SK-N-MC (cell line): ENCODE results near the gene E2F3.

ENCODE experiments used
- EZH2 ChIP-seq: fragments of 200-600 bp; sonication (generic); IDR thresholded peaks from one replicate; pipeline ENCODE4 v1.6.1; 2017; ENCODE audit warnings: antibody characterized with exemption
- FOXP2 ChIP-seq: optimal IDR thresholded peaks from 2 replicates; pipeline ENCODE3; 2011; ENCODE audit warnings: mild to moderate bottlenecking, moderate library complexity; ENCODE audit not compliant: insufficient read depth; ENCODE audit errors: extremely low read length, control extremely low read depth
- POLR2AphosphoS5 ChIP-seq: IDR thresholded peaks from 2 replicates; pipeline ENCODE4 v1.6.1; 2012; ENCODE audit warnings: mild to moderate bottlenecking, low read depth, low read length, borderline replicate concordance

- TF ChIP-seq EZH2 (no peak), FOXP2 (no peak), POLR2AphosphoS5 (no peak)
These were observed 59.9 kb downstream of the E2F3 start for GRCh38 chr6:20461576-20461975.
